Spleen (tissue), 11 donors: ENCODE measurements around the gene HLA-DRA. TPM values are rescaled to one million over a fixed set of nuclear protein-coding genes. Genes with fewer than 3 reads are reported as not detected.

Experiments used
- DNase-seq: peaks from one replicate; pipeline ENCODE4 v3.0.0-alpha.2; 2020
- H3K27ac ChIP-seq, 8 donors: fragments of 200-600 bp; sonication (generic) in 7 of 8; 1 replicate in 4 of 8; 2 replicates in 4 of 8; pipeline versions ENCODE4 v1.5.0 to v1.8.0; 2016 to 2021; ENCODE audit warnings: inconsistent platforms in 4 of 8, mild to moderate bottlenecking in 4 of 8, moderate library complexity in 1 of 8
- H3K27me3 ChIP-seq, 7 donors: fragments of 200-600 bp; sonication (generic) in 6 of 7; replicated peaks in 1 of 7; 1 replicate in 4 of 7; 2 replicates in 3 of 7; pipeline versions ENCODE4 v1.5.0 to v1.8.0; 2016 to 2021; ENCODE audit warnings: inconsistent platforms in 3 of 7, mild to moderate bottlenecking in 1 of 7
- H3K36me3 ChIP-seq, 6 donors: fragments of 200-600 bp; sonication (generic) in 5 of 6; 1 replicate in 4 of 6; 2 replicates in 2 of 6; pipeline versions ENCODE4 v1.5.0 to v1.8.0; 2016 to 2021; ENCODE audit warnings: inconsistent platforms in 2 of 6
- H3K4me1 ChIP-seq, 6 donors: fragments of 200-600 bp; sonication (generic) in 5 of 6; 1 replicate in 3 of 6; 2 replicates in 3 of 6; pipeline versions ENCODE4 v1.5.0 to v1.8.0; 2016 to 2021; ENCODE audit warnings: inconsistent platforms in 3 of 6
- H3K4me3 ChIP-seq, 8 donors: fragments of 200-600 bp; sonication (generic) in 7 of 8; 1 replicate in 4 of 8; 2 replicates in 4 of 8; pipeline versions ENCODE4 v1.5.0 to v1.8.0; 2016 to 2021; ENCODE audit warnings: inconsistent platforms in 4 of 8, mild to moderate bottlenecking in 4 of 8, moderate library complexity in 2 of 8
- H3K9me3 ChIP-seq, 8 donors: fragments of 200-600 bp; sonication (generic) in 7 of 8; 1 replicate in 4 of 8; 2 replicates in 4 of 8; pipeline versions ENCODE4 v1.5.0 to v1.8.0; 2016 to 2021; ENCODE audit warnings: inconsistent platforms in 4 of 8
- CTCF ChIP-seq, 11 experiments: fragments of 200-600 bp in 7 of 11; fragments of 450-650 bp in 4 of 11; sonication (generic) in 4 of 11; IDR thresholded peaks in 8 of 11; conservative IDR thresholded peaks in 3 of 11; 1 replicate in 7 of 11; 2 replicates in 4 of 11; pipeline versions ENCODE4 v1.4.0 to v1.8.0; 2016 to 2021; ENCODE audit warnings: antibody characterized with exemption in 11 of 11, inconsistent platforms in 4 of 11, mild to moderate bottlenecking in 1 of 11
- POLR2A ChIP-seq, 3 donors: fragments of 450-650 bp; IDR thresholded peaks; one replicate each; pipeline ENCODE4 v1.5.1; 2017; ENCODE audit warnings: antibody characterized with exemption in 3 of 3, mild to moderate bottlenecking in 1 of 3
- POLR2AphosphoS5 ChIP-seq, 3 donors: sonication (generic); formaldehyde crosslinking; IDR thresholded peaks; one replicate each; pipeline ENCODE4 v1.5.1; 2017; ENCODE audit warnings: antibody characterized with exemption in 3 of 3
- WGBS, 5 donors: extraction: QIAGEN DNeasy Blood & Tissue Kit in 3 of 5; methylation state at CpG; one replicate each; pipeline versions ENCODE4 v1.1.5 to v1.1.7; 2013 to 2018; 5-methylcytosine and 5-hydroxymethylcytosine counted together
- intact Hi-C: fragments of 100-400 bp; cut with DNase I; formaldehyde crosslinking; loops from one replicate; pipeline ENCODE4 v1.15.0; 2023; ENCODE audit warnings: low total_unique reads
- polyA plus RNA-seq, 3 donors: library from polyadenylated mRNA; stranded (reverse); fragments of 200-250 nt; gene quantifications; one replicate each; pipeline ENCODE4 v1.2.1, GENCODE V29; 2013
- total RNA-seq, 7 donors: library from RNA; depleted of rRNA in 3 of 7; stranded (reverse); fragments of >200 nt in 3 of 7; fragmentation: NEBNext Ultra II Directional in 4 of 7; extraction: Animal tissue kit (Norgen Biotek cat#: 25700) in 4 of 7; gene quantifications; one replicate each; pipeline versions ENCODE4 v1.1.0 to v1.2.1, GENCODE V29; 2016 to 2021
- donor health status: healthy with polysubstance abuse.
- donor health status: DM: no; HTN: no; CAD: no; lungs with moderate emphysema.
- donor health status: DM: no; HTN: no; CAD: no.
- donor health status: Bipolar disorder and iron deficiency.
- donor health status: healthy.
- donor health status: DM: no; HTN: no; CAD: no.
- donor health status: DM: yes; HTN: yes; CAD: no.

The HLA-DRA gene
- total and polyA plus RNA-seq, 10 donors, result 1,127 to 2,800 (median 1,740) TPM

GRCh38 chr6:32488083-32488482 lies 48.4 kb downstream of the HLA-DRA start:
- H3K36me3 ChIP-seq, result no peaks in the 10 kb centered on the region
- H3K9me3 ChIP-seq, result no peaks in the 10 kb centered on the region
- H3K27ac ChIP-seq, result no peak overlapping the region
- no peak overlapping the region for H3K4me3 ChIP-seq
- 45 to 88% (median 47%) methylated on average over 1 of the region's 1 CpG; no CpG with 5 or more reads in 2 of the 5 donors for WGBS, 5 donors
- H3K4me1 ChIP-seq, result no peaks in the 10 kb centered on the region
- TF ChIP-seq CTCF (IDR thresholded peaks at IDR 0.05 in 8 of 11, conservative IDR thresholded peaks at IDR 0.05 in 3 of 11), result no peak
- no peak for TF ChIP-seq POLR2A (IDR thresholded peaks at IDR 0.05)
- TF ChIP-seq POLR2AphosphoS5 (IDR thresholded peaks at IDR 0.05), result no peak
- intact Hi-C loops, result no loop called here
- H3K27me3 ChIP-seq, result no peaks in the 10 kb centered on the region
- DNase-seq, result no peak

DNA sequence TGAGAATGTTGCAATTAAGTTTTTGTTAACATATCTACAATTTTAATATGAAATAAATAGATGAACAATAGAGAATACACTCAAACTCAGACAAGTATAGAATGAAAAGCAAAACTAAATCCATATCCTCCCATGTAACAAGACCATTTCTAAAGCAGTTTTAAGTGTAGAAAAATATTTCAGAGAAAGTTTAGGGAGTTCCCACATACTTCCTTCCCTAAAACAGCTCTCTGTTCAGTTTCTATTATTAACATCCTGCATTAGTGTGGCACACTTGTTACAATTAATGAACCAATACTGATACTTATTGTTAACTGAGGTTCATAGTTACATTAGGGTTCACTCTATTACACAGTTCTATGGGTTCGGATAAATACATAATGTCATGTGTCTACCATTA lies 52.0 kb downstream of the HLA-DRA start:
- 0 to 21% (median 0%) methylated on average over 1 of the region's 1 CpG for WGBS, 5 donors
- Histone ChIP-seq H3K27me3 (no peaks in the 10 kb centered on the region), H3K4me1 (no peaks in the 10 kb centered on the region), H3K9me3 (no peaks in the 10 kb centered on the region), H3K4me3 (no peak overlapping the region), H3K27ac (peak overlapping the region in 1 of 8 donors; percentile 16), H3K36me3 (no peaks in the 10 kb centered on the region)
- DNase-seq, result no peak
- intact Hi-C loops, result no loop called here
- no peak for TF ChIP-seq POLR2AphosphoS5 (IDR thresholded peaks at IDR 0.05)
- TF ChIP-seq CTCF (IDR thresholded peaks at IDR 0.05 in 8 of 11, conservative IDR thresholded peaks at IDR 0.05 in 3 of 11), result no peak
- no peak for TF ChIP-seq POLR2A (IDR thresholded peaks at IDR 0.05)

GRCh38 chr6:32492351-32492750 lies 52.7 kb downstream of the HLA-DRA start:
- Histone ChIP-seq H3K27ac (no peak overlapping the region), H3K27me3 (no peaks in the 10 kb centered on the region)
- TF ChIP-seq POLR2A (IDR thresholded peaks at IDR 0.05) (no peak), POLR2AphosphoS5 (IDR thresholded peaks at IDR 0.05) (no peak), CTCF (IDR thresholded peaks at IDR 0.05 in 8 of 11, conservative IDR thresholded peaks at IDR 0.05 in 3 of 11) (no peak)

More at GRCh38 chr6:32492351-32492750, 52.7 kb downstream of the HLA-DRA start:
- no peaks in the 10 kb centered on the region for H3K9me3 ChIP-seq
- no peaks in the 10 kb centered on the region for H3K4me1 ChIP-seq
- intact Hi-C loops, result no loop called here
- no peak for DNase-seq
- H3K4me3 ChIP-seq, result no peak overlapping the region
- H3K36me3 ChIP-seq, result no peaks in the 10 kb centered on the region

Other genes starting within 250 kb of the HLA-DRA start
- gene PBX2, start 249.7 kb upstream of the HLA-DRA start, total RNA-seq, result 100 to 1,000 TPM in 4 of 7 donors, 10 to 100 TPM in 3; 77.6 to 160 (median 130) TPM
- 10 to 100 TPM; 29.6 to 85.2 (median 41.2) TPM for gene PBX2, start 249.7 kb upstream of the HLA-DRA start, polyA plus RNA-seq
- gene GPSM3, start 247.2 kb upstream of the HLA-DRA start, total RNA-seq, result 100 to 1,000 TPM; 140 to 215 (median 187) TPM
- gene GPSM3, start 247.2 kb upstream of the HLA-DRA start, polyA plus RNA-seq, result 100 to 1,000 TPM; 202 to 263 (median 233) TPM
- gene NOTCH4, start 215.8 kb upstream of the HLA-DRA start, total RNA-seq, result 10 to 100 TPM; 13.5 to 23.6 (median 18.1) TPM
- gene NOTCH4, start 215.8 kb upstream of the HLA-DRA start, polyA plus RNA-seq, result 10 to 100 TPM; 20.3 to 38.0 (median 26.4) TPM
- not detected for gene TSBP1, start 68.0 kb upstream of the HLA-DRA start, total RNA-seq
- not detected for gene TSBP1, start 68.0 kb upstream of the HLA-DRA start, polyA plus RNA-seq
- gene BTNL2, start 32.7 kb upstream of the HLA-DRA start, total RNA-seq, result not detected
- gene BTNL2, start 32.7 kb upstream of the HLA-DRA start, polyA plus RNA-seq, result not detected
- gene HLA-DRB5, start 90.4 kb downstream of the HLA-DRA start, total RNA-seq, result 100 to 1,000 TPM in 4 of 7 donors, 10 to 100 TPM in 1, 1 to 10 TPM in 2; 1.9 to 633 (median 121) TPM
- 10 to 100 TPM in 1 of 3 donors, 1 to 10 TPM in 2; 3.0 to 18.6 (median 3.5) TPM for gene HLA-DRB5, start 90.4 kb downstream of the HLA-DRA start, polyA plus RNA-seq
- 100 to 1,000 TPM; 158 to 779 (median 365) TPM for gene HLA-DRB1, start 150.0 kb downstream of the HLA-DRA start, total RNA-seq
- gene HLA-DRB1, start 150.0 kb downstream of the HLA-DRA start, polyA plus RNA-seq, result 100 to 1,000 TPM; 450 to 729 (median 573) TPM
- 100 to 1,000 TPM in 6 of 7 donors, 10 to 100 TPM in 1; 19.1 to 340 (median 196) TPM for gene HLA-DQA1, start 197.5 kb downstream of the HLA-DRA start, total RNA-seq
- 100 to 1,000 TPM; 249 to 441 (median 420) TPM for gene HLA-DQA1, start 197.5 kb downstream of the HLA-DRA start, polyA plus RNA-seq
- 100 to 1,000 TPM in 4 of 7 donors, 10 to 100 TPM in 2, 1 to 10 TPM in 1; 6.1 to 271 (median 120) TPM for gene HLA-DQB1, start 226.8 kb downstream of the HLA-DRA start, total RNA-seq
- 1,000 to 10,000 TPM in 1 of 3 donors, 100 to 1,000 TPM in 2; 383 to 1,152 (median 620) TPM for gene HLA-DQB1, start 226.8 kb downstream of the HLA-DRA start, polyA plus RNA-seq